ENCODE data around the gene PTPN13. TPM values are rescaled to one million over a fixed set of nuclear protein-coding genes. Genes with fewer than 3 reads are reported as not detected.

Gene PTPN13
- total RNA-seq, 2 donors from 2014 or later, result 130 to 238 TPM

DNA sequence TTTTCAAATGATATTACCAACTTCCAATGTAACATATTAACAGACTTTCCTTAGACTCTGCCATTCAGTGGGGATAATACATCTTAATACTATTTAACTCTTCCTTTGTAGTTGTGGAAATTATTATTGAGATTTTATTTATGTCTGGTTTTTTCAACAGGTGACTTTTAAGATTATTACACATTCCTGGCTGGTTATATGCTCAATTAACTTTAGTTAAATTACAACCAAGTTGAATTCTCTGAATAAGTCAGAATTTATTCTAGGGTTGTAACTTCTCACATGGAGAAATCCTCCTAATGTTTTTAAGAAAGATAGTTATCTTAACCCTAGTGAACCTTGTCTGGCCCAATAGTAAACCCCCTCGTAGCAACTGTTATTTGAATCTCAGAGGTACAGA is 147.7 kb downstream of the PTPN13 start:
- Mint-ChIP-seq H3K9me3 (peaks cover 36% of the 10 kb centered on the region), H3K4me1 (no peaks in the 10 kb centered on the region), H3K36me3 (ENCODE audit: low read depth) (peaks cover 88% of the 10 kb centered on the region), H3K4me3 (no peak overlapping the region), H3K27ac (no peak overlapping the region), H3K27me3 (ENCODE audit: insufficient read depth) (no peaks in the 10 kb centered on the region)
- H3K27me3 ChIP-seq (ENCODE audit: control insufficient read depth, insufficient read depth, low read length, poor library complexity, severe bottlenecking), result no peaks in the 10 kb centered on the region
- H3K9ac ChIP-seq (ENCODE audit: extremely low read depth, low read length, poor library complexity, severe bottlenecking), result no peak overlapping the region
- DNase-seq, result no peak
- no peak overlapping the region for H3K27ac ChIP-seq (ENCODE audit: low read depth, low read length)
- TF ChIP-seq, protein P1, sequence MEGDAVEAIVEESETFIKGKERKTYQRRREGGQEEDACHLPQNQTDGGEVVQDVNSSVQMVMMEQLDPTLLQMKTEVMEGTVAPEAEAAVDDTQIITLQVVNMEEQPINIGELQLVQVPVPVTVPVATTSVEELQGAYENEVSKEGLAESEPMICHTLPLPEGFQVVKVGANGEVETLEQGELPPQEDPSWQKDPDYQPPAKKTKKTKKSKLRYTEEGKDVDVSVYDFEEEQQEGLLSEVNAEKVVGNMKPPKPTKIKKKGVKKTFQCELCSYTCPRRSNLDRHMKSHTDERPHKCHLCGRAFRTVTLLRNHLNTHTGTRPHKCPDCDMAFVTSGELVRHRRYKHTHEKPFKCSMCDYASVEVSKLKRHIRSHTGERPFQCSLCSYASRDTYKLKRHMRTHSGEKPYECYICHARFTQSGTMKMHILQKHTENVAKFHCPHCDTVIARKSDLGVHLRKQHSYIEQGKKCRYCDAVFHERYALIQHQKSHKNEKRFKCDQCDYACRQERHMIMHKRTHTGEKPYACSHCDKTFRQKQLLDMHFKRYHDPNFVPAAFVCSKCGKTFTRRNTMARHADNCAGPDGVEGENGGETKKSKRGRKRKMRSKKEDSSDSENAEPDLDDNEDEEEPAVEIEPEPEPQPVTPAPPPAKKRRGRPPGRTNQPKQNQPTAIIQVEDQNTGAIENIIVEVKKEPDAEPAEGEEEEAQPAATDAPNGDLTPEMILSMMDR (conservative IDR thresholded peaks at IDR 0.05), result no peak
- no peaks in the 10 kb centered on the region for H3K4me1 ChIP-seq (ENCODE audit: control insufficient read depth, insufficient read depth, low read length)
- H3K36me3 ChIP-seq (ENCODE audit: control insufficient read depth, insufficient read depth, low read length), result peaks cover 89% of the 10 kb centered on the region
- 98 to 100% methylated on average over 1 of the region's 1 CpG for WGBS, 2 experiments (ENCODE audit: insufficient coverage in 1 of 2, insufficient read length in 1 of 2)
- H3K4me3 ChIP-seq (ENCODE audit: low read length), result no peak overlapping the region
- H3K9me3 ChIP-seq (ENCODE audit: control insufficient read depth, low read length), result peaks cover 41% of the 10 kb centered on the region

DNA sequence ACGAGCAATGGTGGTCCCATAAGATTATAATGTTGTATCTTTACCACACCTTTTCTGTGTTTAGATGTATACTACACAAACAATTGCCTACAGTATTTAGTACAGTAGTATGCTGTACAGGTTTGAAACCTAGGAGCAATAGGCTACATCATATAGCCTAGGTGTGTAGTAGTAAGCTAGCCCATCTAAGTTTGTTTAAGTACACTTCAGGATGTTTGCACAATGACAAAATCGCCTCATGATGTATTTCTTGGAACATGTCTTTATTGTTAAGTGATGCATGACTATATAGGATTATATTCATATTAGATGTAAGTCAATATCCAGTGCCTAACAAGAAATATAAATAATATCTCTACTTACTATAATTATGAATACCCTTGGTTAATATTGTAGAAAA is 150.5 kb downstream of the PTPN13 start:
- Histone ChIP-seq H3K27ac (ENCODE audit: low read depth, low read length) (no peak overlapping the region), H3K9me3 (ENCODE audit: control insufficient read depth, low read length) (peaks cover 21% of the 10 kb centered on the region), H3K27me3 (ENCODE audit: control insufficient read depth, insufficient read depth, low read length, poor library complexity, severe bottlenecking) (no peaks in the 10 kb centered on the region), H3K36me3 (ENCODE audit: control insufficient read depth, insufficient read depth, low read length) (peaks cover 86% of the 10 kb centered on the region), H3K4me3 (ENCODE audit: low read length) (no peak overlapping the region), H3K9ac (ENCODE audit: extremely low read depth, low read length, poor library complexity, severe bottlenecking) (no peak overlapping the region), H3K4me1 (ENCODE audit: control insufficient read depth, insufficient read depth, low read length) (no peaks in the 10 kb centered on the region)
- TF ChIP-seq, protein P1 (conservative IDR thresholded peaks at IDR 0.05), result no peak
- Mint-ChIP-seq H3K27me3 (ENCODE audit: insufficient read depth) (no peaks in the 10 kb centered on the region), H3K9me3 (peaks cover 19% of the 10 kb centered on the region), H3K27ac (no peak overlapping the region), H3K36me3 (ENCODE audit: low read depth) (peaks cover 77% of the 10 kb centered on the region), H3K4me1 (no peaks in the 10 kb centered on the region), H3K4me3 (no peak overlapping the region)
- 93% methylated on average over 2 of the region's 2 CpGs; no CpG with 5 or more reads in 1 of the 2 experiments for WGBS, 2 experiments (ENCODE audit: insufficient coverage in 1 of 2, insufficient read length in 1 of 2)
- no peak for DNase-seq

DNA sequence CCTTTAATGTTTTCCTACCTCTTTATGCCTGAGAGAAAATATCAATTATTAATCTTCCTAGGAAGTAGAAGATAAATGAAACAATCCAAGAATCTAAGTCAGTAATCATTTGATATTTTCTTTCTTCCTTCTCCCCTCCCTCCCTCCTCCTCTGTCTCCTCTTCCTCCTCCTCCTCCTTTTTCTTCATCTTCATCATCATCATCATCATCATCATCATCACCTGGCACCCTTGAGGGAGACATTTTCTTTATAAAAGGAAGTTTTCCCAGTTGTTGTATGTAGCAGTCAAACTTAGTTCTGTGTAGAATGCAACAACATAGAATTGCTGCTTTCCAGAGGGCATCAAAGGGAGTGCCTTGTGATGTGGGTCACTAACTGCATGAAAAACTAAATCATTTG is 155.0 kb downstream of the PTPN13 start:
- Histone ChIP-seq H3K27ac (ENCODE audit: low read depth, low read length) (no peak overlapping the region), H3K27me3 (ENCODE audit: control insufficient read depth, insufficient read depth, low read length, poor library complexity, severe bottlenecking) (no peaks in the 10 kb centered on the region), H3K9ac (ENCODE audit: extremely low read depth, low read length, poor library complexity, severe bottlenecking) (no peak overlapping the region), H3K4me1 (ENCODE audit: control insufficient read depth, insufficient read depth, low read length) (no peaks in the 10 kb centered on the region), H3K9me3 (ENCODE audit: control insufficient read depth, low read length) (no peaks in the 10 kb centered on the region), H3K36me3 (ENCODE audit: control insufficient read depth, insufficient read depth, low read length) (peaks cover 94% of the 10 kb centered on the region), H3K4me3 (ENCODE audit: low read length) (no peak overlapping the region)
- peaks cover 70% of the 10 kb centered on the region for H3K36me3 Mint-ChIP-seq (ENCODE audit: low read depth)
- no peaks in the 10 kb centered on the region for H3K9me3 Mint-ChIP-seq
- H3K27ac Mint-ChIP-seq, result no peak overlapping the region
- DNase-seq, result no peak
- TF ChIP-seq, protein P1 (conservative IDR thresholded peaks at IDR 0.05), result no peak
- no peak overlapping the region for H3K4me3 Mint-ChIP-seq
- H3K4me1 Mint-ChIP-seq, result no peaks in the 10 kb centered on the region
- H3K27me3 Mint-ChIP-seq (ENCODE audit: insufficient read depth), result no peaks in the 10 kb centered on the region
